ENCODE results near the gene POU6F2. TPM values are rescaled to one million over a fixed set of nuclear protein-coding genes. Genes with fewer than 3 reads are reported as not detected.
"Not testable (repeated sequence)": the region's sequence is repeated elsewhere in the genome, so short reads cannot be mapped to it uniquely, and the experiment has no call there.

The POU6F2 gene
- total and polyA plus RNA-seq, 2 donors (not counting 1 experiment from before 2014, with no cell fraction given): 0.47 TPM; not detected in 1

DNA sequence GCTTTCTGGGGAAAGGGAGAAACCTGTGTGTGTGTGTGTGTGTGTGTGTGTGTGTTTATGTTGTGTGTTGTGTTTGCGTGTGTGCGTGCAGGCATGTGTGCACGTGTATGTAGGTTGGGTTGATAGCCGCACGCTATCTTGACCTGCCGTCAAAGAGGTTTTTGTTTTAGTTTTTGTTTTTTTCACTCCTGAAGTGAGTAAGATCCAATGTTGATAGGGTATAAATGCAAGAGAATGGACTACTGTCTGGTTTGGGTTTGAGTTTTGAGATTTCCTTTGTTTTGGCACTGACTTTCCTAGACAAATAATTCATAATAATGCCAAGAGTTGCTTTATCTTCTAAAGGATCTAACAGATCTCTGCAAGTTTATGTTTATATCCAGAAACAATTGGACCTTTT lies 27.8 kb downstream of the POU6F2 start:
- no peak overlapping the region for H3K4me3 ChIP-seq (ENCODE audit: control extremely low read depth in 1 of 5, extremely low read depth in 1 of 5, insufficient read depth in 1 of 5, low read depth in 2 of 5, low read length in 4 of 5)
- no peaks in the 10 kb centered on the region for H3K4me1 ChIP-seq (ENCODE audit: control insufficient read depth in 2 of 2, insufficient read depth in 2 of 2, low read length in 2 of 2)
- ChIA-PET CTCF (no interaction called here), POLR2A (no interaction called here)
- no peaks in the 10 kb centered on the region for H3K9me3 ChIP-seq (ENCODE audit: control extremely low read depth in 1 of 3, control insufficient read depth in 2 of 3, insufficient read depth in 1 of 3, low read length in 2 of 3)
- no peak overlapping the region for H3K4me2 ChIP-seq (replicated peaks; ENCODE audit: low read depth, low read length, poor library complexity, severe bottlenecking)
- H3K79me2 ChIP-seq (ENCODE audit: control insufficient read depth, insufficient read depth, low read length): no peaks in the 10 kb centered on the region
- TF ChIP-seq EZH2 (IDR thresholded peaks at IDR 0.05; ENCODE audit: borderline replicate concordance, insufficient read depth, low read depth, low read length, poor library complexity, severe bottlenecking): no peak
- TF ChIP-seq, protein P1, sequence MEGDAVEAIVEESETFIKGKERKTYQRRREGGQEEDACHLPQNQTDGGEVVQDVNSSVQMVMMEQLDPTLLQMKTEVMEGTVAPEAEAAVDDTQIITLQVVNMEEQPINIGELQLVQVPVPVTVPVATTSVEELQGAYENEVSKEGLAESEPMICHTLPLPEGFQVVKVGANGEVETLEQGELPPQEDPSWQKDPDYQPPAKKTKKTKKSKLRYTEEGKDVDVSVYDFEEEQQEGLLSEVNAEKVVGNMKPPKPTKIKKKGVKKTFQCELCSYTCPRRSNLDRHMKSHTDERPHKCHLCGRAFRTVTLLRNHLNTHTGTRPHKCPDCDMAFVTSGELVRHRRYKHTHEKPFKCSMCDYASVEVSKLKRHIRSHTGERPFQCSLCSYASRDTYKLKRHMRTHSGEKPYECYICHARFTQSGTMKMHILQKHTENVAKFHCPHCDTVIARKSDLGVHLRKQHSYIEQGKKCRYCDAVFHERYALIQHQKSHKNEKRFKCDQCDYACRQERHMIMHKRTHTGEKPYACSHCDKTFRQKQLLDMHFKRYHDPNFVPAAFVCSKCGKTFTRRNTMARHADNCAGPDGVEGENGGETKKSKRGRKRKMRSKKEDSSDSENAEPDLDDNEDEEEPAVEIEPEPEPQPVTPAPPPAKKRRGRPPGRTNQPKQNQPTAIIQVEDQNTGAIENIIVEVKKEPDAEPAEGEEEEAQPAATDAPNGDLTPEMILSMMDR (IDR thresholded peaks at IDR 0.05): no peak
- H3K27ac ChIP-seq (ENCODE audit: low read length in 2 of 2): no peak overlapping the region
- no peaks in the 10 kb centered on the region for H4K20me1 ChIP-seq (ENCODE audit: control insufficient read depth, insufficient read depth, low read length, poor library complexity, severe bottlenecking)
- Mint-ChIP-seq H3K4me3 (no peak overlapping the region), H3K27ac (no peak overlapping the region), H3K27me3 (no peaks in the 10 kb centered on the region), H3K9me3 (ENCODE audit: insufficient read depth) (no peaks in the 10 kb centered on the region), H3K4me1 (no peaks in the 10 kb centered on the region)
- DNase-seq: no peak
- no peaks in the 10 kb centered on the region for H3K36me3 ChIP-seq (replicated peaks in 1 of 2; ENCODE audit: control extremely low read depth in 1 of 2, control insufficient read depth in 1 of 2, extremely low read depth in 1 of 2, insufficient read depth in 2 of 2, low read length in 1 of 2)
- intact Hi-C loops (cut with micrococcal nuclease): no loop called here
- H2AFZ ChIP-seq (ENCODE audit: insufficient read depth, low read depth, low read length, poor library complexity, severe bottlenecking): no peak overlapping the region
- H3K27me3 ChIP-seq (replicated peaks in 1 of 4; ENCODE audit: control extremely low read depth in 1 of 4, control insufficient read depth in 3 of 4, insufficient read depth in 4 of 4, low read length in 3 of 4): no peaks in the 10 kb centered on the region
- no peak overlapping the region for H3K9ac ChIP-seq (ENCODE audit: low read length)
- WGBS (ENCODE audit: insufficient coverage): 72% methylated on average over 5 of the region's 6 CpGs
- ATAC-seq (ENCODE audit: low read depth): no peak

DNA sequence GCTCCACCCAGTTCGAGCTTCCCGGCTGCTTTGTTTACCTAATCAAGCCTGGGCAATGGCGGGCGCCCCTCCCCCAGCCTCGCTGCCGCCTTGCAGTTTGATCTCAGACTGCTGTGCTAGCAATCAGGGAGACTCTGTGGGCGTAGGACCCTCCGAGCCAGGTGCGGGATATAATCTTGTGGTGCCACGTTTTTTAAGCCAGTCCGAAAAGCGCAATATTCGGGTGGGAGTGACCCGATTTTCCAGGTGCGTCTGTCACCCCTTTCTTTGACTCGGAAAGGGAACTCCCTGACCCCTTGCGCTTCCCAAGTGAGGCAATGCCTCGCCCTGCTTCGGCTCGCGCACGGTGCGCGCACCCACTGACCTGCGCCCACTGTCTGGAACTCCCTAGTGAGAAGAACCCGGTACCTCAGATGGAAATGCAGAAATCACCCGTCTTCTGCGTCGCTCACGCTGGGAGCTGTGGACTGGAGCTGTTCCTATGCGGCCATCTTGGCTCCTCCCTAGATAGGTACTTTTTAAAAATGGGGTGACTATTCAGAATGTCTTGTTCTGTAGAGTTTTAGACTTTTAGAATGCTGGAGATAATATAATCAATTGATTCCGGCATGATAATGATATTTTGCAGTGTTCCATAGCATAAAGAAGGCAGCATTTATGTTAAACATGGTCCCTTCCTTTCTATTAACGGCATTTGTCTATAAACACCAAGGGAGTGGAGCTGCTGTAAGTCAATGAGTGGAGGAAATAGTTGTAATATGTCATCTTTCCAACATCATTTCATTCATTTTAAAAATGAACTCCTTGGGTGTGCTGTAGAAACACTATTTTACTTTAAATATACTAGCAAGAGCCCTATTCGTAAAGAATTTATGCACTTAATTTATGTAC lies 35.6 kb downstream of the POU6F2 start:
- H2AFZ ChIP-seq (ENCODE audit: insufficient read depth, low read depth, low read length, poor library complexity, severe bottlenecking); H3K9ac ChIP-seq (ENCODE audit: low read length); ATAC-seq (ENCODE audit: low read depth); H3K27ac Mint-ChIP-seq; H3K4me1 Mint-ChIP-seq; intact Hi-C loops (cut with micrococcal nuclease); H3K27ac ChIP-seq (ENCODE audit: low read length in 2 of 2); H3K4me3 Mint-ChIP-seq; DNase-seq; POLR2A ChIA-PET; H3K36me3 ChIP-seq (replicated peaks in 1 of 2; ENCODE audit: control extremely low read depth in 1 of 2, control insufficient read depth in 1 of 2, extremely low read depth in 1 of 2, insufficient read depth in 2 of 2, low read length in 1 of 2); H3K4me3 ChIP-seq (ENCODE audit: control extremely low read depth in 1 of 5, extremely low read depth in 1 of 5, insufficient read depth in 1 of 5, low read depth in 2 of 5, low read length in 4 of 5); CTCF ChIA-PET; H3K4me2 ChIP-seq (replicated peaks; ENCODE audit: low read depth, low read length, poor library complexity, severe bottlenecking); H3K9me3 Mint-ChIP-seq (ENCODE audit: insufficient read depth); H3K79me2 ChIP-seq (ENCODE audit: control insufficient read depth, insufficient read depth, low read length); H3K27me3 Mint-ChIP-seq; H4K20me1 ChIP-seq (ENCODE audit: control insufficient read depth, insufficient read depth, low read length, poor library complexity, severe bottlenecking); H3K27me3 ChIP-seq (replicated peaks in 1 of 4; ENCODE audit: control extremely low read depth in 1 of 4, control insufficient read depth in 3 of 4, insufficient read depth in 4 of 4, low read length in 3 of 4); H3K4me1 ChIP-seq (ENCODE audit: control insufficient read depth in 2 of 2, insufficient read depth in 2 of 2, low read length in 2 of 2); H3K9me3 ChIP-seq (ENCODE audit: control extremely low read depth in 1 of 3, control insufficient read depth in 2 of 3, insufficient read depth in 1 of 3, low read length in 2 of 3): not testable (repeated sequence)
- WGBS (ENCODE audit: insufficient coverage): 98% methylated on average over 12 of the region's 34 CpGs
